A549 (cell line): ENCODE data around the gene DLG2.

Experiments
- ATOH8 ChIP-seq: fragments of 250-450 bp; sonication (Bioruptor Pico); IDR thresholded peaks from 2 replicates; pipeline ENCODE4 v1.5.0; 2020; ENCODE audit warnings: low read depth, mild to moderate bottlenecking, moderate library complexity
- CTCF ChIP-seq: fragments of >200 bp; sonication (Bioruptor Twin); formaldehyde crosslinking; IDR thresholded peaks from 3 replicates; pipeline ENCODE4 v1.5.1; 2016
- HES2 ChIP-seq: fragments of >200 bp; sonication (Bioruptor Twin); formaldehyde crosslinking; IDR thresholded peaks from 2 replicates; pipeline ENCODE4 v1.6.1; 2016
- JUN ChIP-seq, 2 experiments: fragments of >200 bp; sonication (Bioruptor Twin); formaldehyde crosslinking; IDR thresholded peaks; 2 replicates in 1 of 2; 3 replicates in 1 of 2; pipeline ENCODE4 v1.6.1; 2016 to 2017
- KDM1A ChIP-seq: fragments of 200-600 bp; sonication (generic); IDR thresholded peaks from 2 replicates; pipeline ENCODE4 v1.6.1; 2016; ENCODE audit warnings: low read depth, mild to moderate bottlenecking
- KDM5A ChIP-seq: fragments of 200-600 bp; sonication (generic); IDR thresholded peaks from 2 replicates; pipeline ENCODE4 v1.6.1; 2016; ENCODE audit warnings: antibody characterized with exemption, mild to moderate bottlenecking
- MYC ChIP-seq: IDR thresholded peaks from 2 replicates; pipeline ENCODE4 v1.6.1; 2012; ENCODE audit warnings: mild to moderate bottlenecking, inconsistent platforms, low read length, improper control_type of control experiment, borderline replicate concordance
- POLR2A ChIP-seq: IDR thresholded peaks from 2 replicates; pipeline ENCODE4 v1.6.1; 2012; ENCODE audit warnings: mild to moderate bottlenecking, low read length
- RAD21 ChIP-seq, 2 experiments: fragments of >200 bp in 1 of 2; sonication (Bioruptor Twin) in 1 of 2; formaldehyde crosslinking in 1 of 2; IDR thresholded peaks in 1 of 2; conservative IDR thresholded peaks in 1 of 2; 2 replicates in 1 of 2; 3 replicates in 1 of 2; pipeline ENCODE4 v1.6.1; 2012 to 2018; ENCODE audit warnings: inconsistent platforms in 1 of 2
- RFX5 ChIP-seq: fragments of 450-650 bp; IDR thresholded peaks from 2 replicates; pipeline ENCODE4 v1.7.1; 2014; ENCODE audit warnings: antibody characterized with exemption, mild to moderate bottlenecking, moderate library complexity
- ZC3H11A ChIP-seq: fragments of 450-650 bp; IDR thresholded peaks from 2 replicates; pipeline ENCODE4 v1.6.1; 2014; ENCODE audit warnings: antibody characterized with exemption, mild to moderate bottlenecking
- ZFP36 ChIP-seq: fragments of 450-650 bp; IDR thresholded peaks from 2 replicates; pipeline ENCODE4 v1.6.1; 2014; ENCODE audit warnings: borderline replicate concordance; ENCODE audit not compliant: partially characterized antibody
- ZSCAN20 ChIP-seq: fragments of 250-450 bp; sonication (Bioruptor Pico); IDR thresholded peaks from 2 replicates; pipeline ENCODE4 v1.8.0; 2022; ENCODE audit warnings: mild to moderate bottlenecking, moderate library complexity

GRCh38 chr11:83511646-83512045 is 2115.5 kb downstream of the DLG2 start:
- TF ChIP-seq JUN (IDR thresholded peaks at IDR 0.05) (no peak), POLR2A (no peak), ZSCAN20 (no peak), CTCF (no peak), KDM1A (no peak), ZC3H11A (no peak), RFX5 (no peak), KDM5A (no peak), MYC (no peak), RAD21 (conservative IDR thresholded peaks at IDR 0.05 in 1 of 2, IDR thresholded peaks at IDR 0.05 in 1 of 2) (no peak), HES2 (no peak), ATOH8 (CRISPR knock-in tag) (no peak), ZFP36 (no peak)
